Measurements from ENCODE around the gene ARIH2.

The ARIH2 gene

GRCh38 chr3:48966876-48967361 lies 48.3 kb downstream of the ARIH2 start:
- Mint-ChIP-seq H3K4me3 (no peak overlapping the region), H3K4me1 (no peaks in the 10 kb centered on the region), H3K27ac (peak overlapping the region; percentile 89), H3K27me3 (ENCODE audit: low read depth, poor library complexity) (peaks cover 3% of the 10 kb centered on the region), H3K9me3 (no peaks in the 10 kb centered on the region), H3K36me3 (ENCODE audit: low read depth) (peaks cover 80% of the 10 kb centered on the region)
- TF ChIP-seq CTCF (IDR thresholded peaks at IDR 0.05) = no peak
- DNase-seq = no peak

- Mint-ChIP-seq H3K27ac (no peak overlapping the region), H3K4me3 (no peak overlapping the region), H3K36me3 (ENCODE audit: low read depth) (peaks cover 78% of the 10 kb centered on the region), H3K4me1 (no peaks in the 10 kb centered on the region), H3K27me3 (ENCODE audit: low read depth, poor library complexity) (peaks cover 3% of the 10 kb centered on the region), H3K9me3 (no peaks in the 10 kb centered on the region)
- TF ChIP-seq CTCF (IDR thresholded peaks at IDR 0.05) = no peak
- DNase-seq = no peak
Measured at GRCh38 chr3:48970586-48970985, 51.9 kb downstream of the ARIH2 start.

GRCh38 chr3:48974076-48974864 lies 55.6 kb downstream of the ARIH2 start:
- H3K27ac Mint-ChIP-seq = no peak overlapping the region
- DNase-seq = no peak
- peaks cover 67% of the 10 kb centered on the region for H3K36me3 Mint-ChIP-seq (ENCODE audit: low read depth)
- H3K27me3 Mint-ChIP-seq (ENCODE audit: low read depth, poor library complexity) = no peaks in the 10 kb centered on the region
- no peaks in the 10 kb centered on the region for H3K4me1 Mint-ChIP-seq
- H3K9me3 Mint-ChIP-seq = no peaks in the 10 kb centered on the region
- TF ChIP-seq CTCF (IDR thresholded peaks at IDR 0.05) = no peak
- no peak overlapping the region for H3K4me3 Mint-ChIP-seq

- no peaks in the 10 kb centered on the region for H3K27me3 Mint-ChIP-seq (ENCODE audit: low read depth, poor library complexity)
- no peak for TF ChIP-seq CTCF (IDR thresholded peaks at IDR 0.05)
- H3K36me3 Mint-ChIP-seq (ENCODE audit: low read depth) = peaks cover 59% of the 10 kb centered on the region
- no peak overlapping the region for H3K27ac Mint-ChIP-seq
- no peaks in the 10 kb centered on the region for H3K4me1 Mint-ChIP-seq
- H3K9me3 Mint-ChIP-seq = no peaks in the 10 kb centered on the region
- no peak for DNase-seq
- no peak overlapping the region for H3K4me3 Mint-ChIP-seq
Measured at GRCh38 chr3:48979451-48979850, 60.8 kb downstream of the ARIH2 start.

- Mint-ChIP-seq H3K9me3 (no peaks in the 10 kb centered on the region), H3K27me3 (ENCODE audit: low read depth, poor library complexity) (no peaks in the 10 kb centered on the region), H3K27ac (no peak overlapping the region), H3K36me3 (ENCODE audit: low read depth) (peaks cover 50% of the 10 kb centered on the region), H3K4me1 (no peaks in the 10 kb centered on the region), H3K4me3 (no peak overlapping the region)
- no peak for TF ChIP-seq CTCF (IDR thresholded peaks at IDR 0.05)
- DNase-seq = no peak
Measured at GRCh38 chr3:48980295-48980694, 61.7 kb downstream of the ARIH2 start.

- no peaks in the 10 kb centered on the region for H3K27me3 Mint-ChIP-seq (ENCODE audit: low read depth, poor library complexity)
- no peak overlapping the region for H3K4me3 Mint-ChIP-seq
- peaks cover 40% of the 10 kb centered on the region for H3K36me3 Mint-ChIP-seq (ENCODE audit: low read depth)
- no peak for DNase-seq
- H3K27ac Mint-ChIP-seq = no peak overlapping the region
- H3K4me1 Mint-ChIP-seq = no peaks in the 10 kb centered on the region
- no peaks in the 10 kb centered on the region for H3K9me3 Mint-ChIP-seq
- TF ChIP-seq CTCF (IDR thresholded peaks at IDR 0.05) = no peak
Measured at GRCh38 chr3:48982016-48982415, 63.4 kb downstream of the ARIH2 start.
